DND-41 (cell line): ENCODE measurements around the gene HLF.

Experiments used
- ATAC-seq: fragments of 200-7000 bp; cut with Tn5 transposase; 3 replicates; pipeline ENCODE4 v1.9.1; 2021; ENCODE audit warnings: low read depth; ENCODE audit not compliant: insufficient read depth
- DNase-seq: peaks from one replicate; pipeline ENCODE4 v3.0.0-alpha.2; 2020
- H2AFZ ChIP-seq: 2 replicates; pipeline ENCODE4 v1.6.0; 2012; ENCODE audit warnings: low read depth, low read length
- H3K27ac ChIP-seq: 2 replicates; pipeline ENCODE4 v1.5.1; 2012; ENCODE audit warnings: low read length, inconsistent platforms
- H3K27me3 ChIP-seq: fragments of 200-600 bp; sonication (generic); 2 replicates; pipeline ENCODE4 v1.6.0; 2012; ENCODE audit warnings: low read length, mild to moderate bottlenecking, inconsistent platforms; ENCODE audit not compliant: insufficient read depth, poor library complexity
- H3K36me3 ChIP-seq: 2 replicates; pipeline ENCODE4 v1.5.1; 2012; ENCODE audit warnings: low read length, inconsistent platforms; ENCODE audit not compliant: insufficient read depth
- H3K4me1 ChIP-seq: 2 replicates; pipeline ENCODE4 v1.5.1; 2012; ENCODE audit warnings: mild to moderate bottlenecking, low read length; ENCODE audit not compliant: insufficient read depth
- H3K4me2 ChIP-seq: 2 replicates; pipeline ENCODE4 v1.6.0; 2012; ENCODE audit warnings: mild to moderate bottlenecking, moderate library complexity, low read length, inconsistent platforms; ENCODE audit not compliant: insufficient read depth
- H3K4me3 ChIP-seq, 2 experiments: fragments of 200-600 bp in 1 of 2; shearing (Covaris generic) in 1 of 2; 2 replicates each; pipeline ENCODE4 v1.5.1; 2012 to 2016; ENCODE audit warnings: inconsistent platforms in 2 of 2, low read length in 2 of 2, mild to moderate bottlenecking in 2 of 2, low read depth in 1 of 2, moderate library complexity in 1 of 2
- H3K79me2 ChIP-seq: 2 replicates; pipeline ENCODE4 v1.6.0; 2012; ENCODE audit warnings: low read length, inconsistent platforms; ENCODE audit not compliant: insufficient read depth
- H3K9ac ChIP-seq: 2 replicates; pipeline ENCODE4 v1.6.0; 2012; ENCODE audit warnings: low read depth, mild to moderate bottlenecking, inconsistent platforms, low read length, moderate library complexity
- H3K9me3 ChIP-seq: 2 replicates; pipeline ENCODE4 v1.5.1; 2012; ENCODE audit warnings: low read length, moderate library complexity, mild to moderate bottlenecking, inconsistent platforms; ENCODE audit not compliant: insufficient read depth, severe bottlenecking
- H4K20me1 ChIP-seq: 2 replicates; pipeline ENCODE4 v1.6.0; 2012; ENCODE audit warnings: low read length; ENCODE audit not compliant: insufficient read depth
- CTCF ChIP-seq: IDR thresholded peaks from 2 replicates; pipeline ENCODE4 v1.5.1; 2012; ENCODE audit warnings: borderline replicate concordance, low read length, moderate library complexity, mild to moderate bottlenecking; ENCODE audit not compliant: poor library complexity, severe bottlenecking; ENCODE audit errors: extremely low read depth
- EZH2 ChIP-seq: IDR thresholded peaks from 3 replicates; pipeline ENCODE4 v1.6.1; 2012; ENCODE audit warnings: borderline replicate concordance, low read depth, mild to moderate bottlenecking, moderate library complexity, low read length, inconsistent platforms; ENCODE audit not compliant: severe bottlenecking

HLF gene

GRCh38 chr17:55368706-55369105 lies 103.9 kb downstream of the HLF start:
- H3K27me3 ChIP-seq, result no peaks in the 10 kb centered on the region
- H3K79me2 ChIP-seq, result no peaks in the 10 kb centered on the region
- no peak overlapping the region for H3K27ac ChIP-seq
- H3K36me3 ChIP-seq, result no peaks in the 10 kb centered on the region
- H3K4me3 ChIP-seq, result no peak overlapping the region
- no peaks in the 10 kb centered on the region for H4K20me1 ChIP-seq
- TF ChIP-seq EZH2 (no peak), CTCF (no peak)
- H3K9ac ChIP-seq, result no peak overlapping the region
- H3K4me2 ChIP-seq, result no peak overlapping the region
- no peaks in the 10 kb centered on the region for H3K9me3 ChIP-seq
- H3K4me1 ChIP-seq, result no peaks in the 10 kb centered on the region
- DNase-seq, result peak; percentile 10
- no peak for ATAC-seq
- no peak overlapping the region for H2AFZ ChIP-seq
